ENCODE results near the gene PTPRA.

PTPRA gene

DNA sequence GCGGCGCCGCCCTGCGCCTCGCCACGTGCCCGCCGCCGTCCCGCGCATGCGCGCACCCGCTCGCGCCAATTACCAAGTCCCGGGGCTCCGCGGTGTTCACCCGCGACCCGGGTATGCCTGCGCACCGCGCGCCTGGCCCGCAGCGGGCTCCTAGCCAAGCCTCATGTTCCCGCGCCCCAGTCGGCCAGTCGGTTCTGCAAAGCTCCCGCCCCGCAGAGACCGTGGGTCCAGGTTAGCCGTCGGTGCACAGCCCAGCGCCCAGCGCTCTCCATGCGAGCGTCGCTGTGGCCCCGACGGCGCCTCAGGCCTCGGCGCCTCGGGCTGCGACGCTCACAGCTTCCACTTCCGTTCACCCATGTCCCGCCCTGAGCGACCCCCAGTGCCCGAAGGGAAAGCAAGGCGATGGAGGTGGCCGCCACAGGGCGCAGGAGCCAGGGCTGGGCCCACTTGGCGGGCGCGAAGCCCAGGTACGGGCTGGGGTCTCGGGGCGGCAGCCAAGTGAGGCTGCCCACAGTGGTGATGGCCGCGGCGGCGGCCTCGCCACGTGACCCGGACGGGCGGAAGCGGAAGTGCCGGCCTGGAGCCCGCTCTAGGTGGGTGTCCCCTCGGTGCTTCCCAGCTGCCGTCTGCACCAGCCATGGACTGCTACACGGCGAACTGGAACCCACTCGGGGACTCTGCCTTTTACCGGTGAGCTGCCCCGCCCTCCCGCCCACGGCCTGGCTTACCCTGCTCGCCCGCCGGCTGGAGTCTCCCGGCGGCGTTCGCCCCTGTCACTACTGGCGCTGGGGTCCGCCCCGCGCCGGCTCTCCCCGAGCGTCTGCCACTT is 32.9 kb upstream of the PTPRA start, which contains the start of the genes PCED1A and VPS16:
Gene PCED1A (minus strand): TSS at position 518 of the 829 bp plus-strand sequence. CDS start 743 bp downstream, outside the sequence.
Gene VPS16 (plus strand): TSS at position 608 of the 829 bp plus-strand sequence. CDS start 30 bp downstream, at position 638.
- TF ChIP-seq, protein P1, sequence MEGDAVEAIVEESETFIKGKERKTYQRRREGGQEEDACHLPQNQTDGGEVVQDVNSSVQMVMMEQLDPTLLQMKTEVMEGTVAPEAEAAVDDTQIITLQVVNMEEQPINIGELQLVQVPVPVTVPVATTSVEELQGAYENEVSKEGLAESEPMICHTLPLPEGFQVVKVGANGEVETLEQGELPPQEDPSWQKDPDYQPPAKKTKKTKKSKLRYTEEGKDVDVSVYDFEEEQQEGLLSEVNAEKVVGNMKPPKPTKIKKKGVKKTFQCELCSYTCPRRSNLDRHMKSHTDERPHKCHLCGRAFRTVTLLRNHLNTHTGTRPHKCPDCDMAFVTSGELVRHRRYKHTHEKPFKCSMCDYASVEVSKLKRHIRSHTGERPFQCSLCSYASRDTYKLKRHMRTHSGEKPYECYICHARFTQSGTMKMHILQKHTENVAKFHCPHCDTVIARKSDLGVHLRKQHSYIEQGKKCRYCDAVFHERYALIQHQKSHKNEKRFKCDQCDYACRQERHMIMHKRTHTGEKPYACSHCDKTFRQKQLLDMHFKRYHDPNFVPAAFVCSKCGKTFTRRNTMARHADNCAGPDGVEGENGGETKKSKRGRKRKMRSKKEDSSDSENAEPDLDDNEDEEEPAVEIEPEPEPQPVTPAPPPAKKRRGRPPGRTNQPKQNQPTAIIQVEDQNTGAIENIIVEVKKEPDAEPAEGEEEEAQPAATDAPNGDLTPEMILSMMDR (IDR thresholded peaks at IDR 0.05; ENCODE audit: low read depth, low read length) = no peak
- peak within 1 kb of the TSS; percentile 88 to 92 for H3K4me3 ChIP-seq (replicated peaks in 1 of 2; ENCODE audit: low read depth in 2 of 2, low read length in 2 of 2)
- peak; percentile 86 to 90 for DNase-seq (ENCODE audit: low read depth in 2 of 2)

DNA sequence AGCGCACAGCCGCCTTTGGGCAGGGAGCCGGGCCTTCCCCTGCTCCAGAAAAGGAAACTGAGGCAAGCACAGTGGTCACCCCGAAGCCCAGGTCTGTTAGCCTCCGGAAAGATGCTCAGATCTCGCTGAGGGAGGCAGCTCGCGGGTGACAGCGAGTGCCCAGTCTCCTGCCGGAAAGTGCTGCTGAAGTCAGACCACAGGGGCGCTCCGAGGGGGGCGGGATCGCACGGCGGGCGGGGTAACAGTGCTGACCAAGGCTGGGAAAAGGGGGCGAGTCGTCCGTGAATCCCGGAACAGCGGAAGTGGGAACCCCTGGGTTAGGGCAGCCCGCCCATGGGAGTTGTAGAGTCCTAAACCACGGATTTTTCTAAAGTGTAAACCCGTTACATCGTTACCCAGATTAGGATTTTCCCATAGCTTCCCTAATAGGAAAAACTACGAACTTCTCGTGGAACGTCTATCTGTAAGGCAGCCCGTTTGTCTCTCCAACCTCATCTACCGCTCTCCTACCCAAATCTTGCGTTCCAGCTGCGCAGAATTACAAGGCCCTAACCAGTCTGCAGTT is 32.2 kb upstream of the PTPRA start:
- DNase-seq (ENCODE audit: low read depth in 2 of 2) = peak; percentile 62 to 85
- TF ChIP-seq, protein P1 (IDR thresholded peaks at IDR 0.05; ENCODE audit: low read depth, low read length) = no peak
- peak overlapping the region; percentile 88 to 92 for H3K4me3 ChIP-seq (replicated peaks in 1 of 2; ENCODE audit: low read depth in 2 of 2, low read length in 2 of 2)

DNA sequence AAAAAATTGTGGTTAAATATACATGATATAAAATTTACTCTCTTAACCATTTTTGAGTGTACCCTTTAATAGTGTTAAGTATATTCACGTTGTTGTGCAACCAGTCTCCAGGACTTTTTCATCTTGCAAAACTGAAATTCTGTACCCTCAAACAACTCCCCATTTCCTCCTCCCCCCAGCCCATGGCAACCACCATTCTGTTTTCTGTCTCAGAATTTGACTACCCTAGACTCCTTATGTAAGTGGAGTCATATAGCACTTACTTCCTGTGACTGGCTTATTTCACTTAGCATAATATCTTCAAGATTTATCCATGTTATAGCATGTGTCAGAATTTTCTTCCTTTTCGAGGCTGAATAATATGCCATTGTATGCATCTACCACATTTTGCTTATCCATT is 27.7 kb upstream of the PTPRA start:
- TF ChIP-seq, protein P1 (IDR thresholded peaks at IDR 0.05; ENCODE audit: low read depth, low read length) = no peak
- H3K4me3 ChIP-seq (replicated peaks in 1 of 2; ENCODE audit: low read depth in 2 of 2, low read length in 2 of 2) = no peak overlapping the region
- DNase-seq (ENCODE audit: low read depth in 2 of 2) = no peak

DNA sequence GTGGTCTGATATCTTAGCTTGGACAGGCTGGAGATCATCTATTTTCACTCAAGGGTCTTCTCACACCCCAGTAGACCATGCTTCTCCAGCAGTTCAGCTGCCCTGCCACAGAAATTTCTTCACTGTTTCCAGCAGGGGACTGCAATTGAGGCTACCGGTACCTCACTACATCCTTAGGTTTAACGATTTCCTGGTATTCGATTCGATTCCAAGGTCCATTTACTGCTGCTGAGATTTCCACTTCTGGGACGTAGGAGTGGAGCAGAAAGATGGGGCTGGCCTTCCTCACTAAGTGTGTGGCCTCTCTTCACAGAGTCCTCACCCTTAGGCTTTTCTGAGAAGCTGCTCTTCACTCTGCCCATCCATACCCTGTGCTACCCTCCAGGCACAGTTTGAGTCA is 26.6 kb upstream of the PTPRA start:
- TF ChIP-seq, protein P1 (IDR thresholded peaks at IDR 0.05; ENCODE audit: low read depth, low read length) = no peak
- DNase-seq (ENCODE audit: low read depth in 2 of 2) = no peak
- no peak overlapping the region for H3K4me3 ChIP-seq (replicated peaks in 1 of 2; ENCODE audit: low read depth in 2 of 2, low read length in 2 of 2)

DNA sequence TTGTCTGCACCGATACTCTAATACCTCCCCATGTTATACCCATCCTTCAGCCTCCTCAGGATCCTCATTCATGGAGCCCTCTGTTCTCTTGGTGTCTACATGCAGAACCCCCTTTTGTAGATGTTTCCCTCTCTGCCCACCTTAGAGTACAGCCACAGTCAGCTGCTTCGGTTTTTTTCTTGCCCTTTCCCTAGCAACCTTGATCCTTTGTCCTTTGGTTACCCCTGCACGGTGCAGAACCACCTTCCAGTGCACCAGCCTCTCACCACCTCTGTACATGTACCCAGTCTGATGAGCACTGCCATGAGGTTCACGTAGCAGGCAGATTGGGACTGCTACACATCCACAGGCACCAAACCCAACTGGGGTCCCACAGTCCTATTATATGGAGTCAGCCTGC is 25.5 kb upstream of the PTPRA start:
- H3K4me3 ChIP-seq (replicated peaks in 1 of 2; ENCODE audit: low read depth in 2 of 2, low read length in 2 of 2) = no peak overlapping the region
- DNase-seq (ENCODE audit: low read depth in 2 of 2) = no peak
- TF ChIP-seq, protein P1 (IDR thresholded peaks at IDR 0.05; ENCODE audit: low read depth, low read length) = no peak

DNA sequence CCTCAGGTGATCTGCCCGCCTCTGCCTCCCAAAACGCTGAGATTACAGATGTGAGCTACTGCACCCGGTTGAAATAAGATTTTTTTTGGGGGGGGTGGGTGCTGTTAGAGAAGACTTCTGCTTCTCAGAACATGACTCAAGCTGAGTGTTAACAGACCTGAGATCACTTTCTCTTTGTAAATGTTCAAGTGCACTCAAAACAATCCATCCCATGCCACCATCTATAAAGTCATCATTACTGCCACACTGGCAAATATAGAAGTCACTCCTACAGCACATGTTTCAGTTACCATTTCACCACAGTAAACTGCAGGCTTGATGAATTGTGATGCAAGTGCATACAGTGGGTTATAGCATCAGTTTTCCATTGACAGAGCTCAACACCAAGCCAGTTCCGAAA is 23.8 kb upstream of the PTPRA start:
- DNase-seq (ENCODE audit: low read depth in 2 of 2) = no peak
- no peak overlapping the region for H3K4me3 ChIP-seq (replicated peaks in 1 of 2; ENCODE audit: low read depth in 2 of 2, low read length in 2 of 2)
- TF ChIP-seq, protein P1 (IDR thresholded peaks at IDR 0.05; ENCODE audit: low read depth, low read length) = no peak

Measured in cardiac fibroblast (primary cell).